Neuronal stem cell (in vitro differentiated cells): Measurements from ENCODE around the gene MAPK1.
"Not testable (repeated sequence)": the region's sequence is repeated elsewhere in the genome, so short reads cannot be mapped to it uniquely, and the experiment has no call there.

Experiments
- DNase-seq: peaks from one replicate; pipeline ENCODE4 v3.0.0-alpha.2; 2013; ENCODE audit warnings: low spot score
- H2AFZ ChIP-seq: one replicate; pipeline ENCODE4 v1.6.1; 2013; ENCODE audit warnings: mild to moderate bottlenecking, low read length, inconsistent platforms
- H2AK5ac ChIP-seq: 2 replicates; pipeline ENCODE4 v1.6.1; 2013; ENCODE audit warnings: low read depth, mild to moderate bottlenecking, inconsistent platforms, low read length, moderate library complexity, mixed read lengths
- H2BK120ac ChIP-seq: 2 replicates; pipeline ENCODE4 v1.6.1; 2013; ENCODE audit warnings: low read depth, mild to moderate bottlenecking, inconsistent platforms, low read length, moderate library complexity, mixed read lengths
- H2BK12ac ChIP-seq: one replicate; pipeline ENCODE4 v1.6.1; 2013; ENCODE audit warnings: low read length, inconsistent platforms
- H2BK15ac ChIP-seq: 2 replicates; pipeline ENCODE4 v1.6.1; 2013; ENCODE audit warnings: mild to moderate bottlenecking, low read length, inconsistent platforms, mixed read lengths
- H2BK5ac ChIP-seq: one replicate; pipeline ENCODE4 v1.6.1; 2013; ENCODE audit warnings: inconsistent platforms, mild to moderate bottlenecking, low read length, moderate library complexity
- H3K14ac ChIP-seq: one replicate; pipeline ENCODE4 v1.6.1; 2013; ENCODE audit warnings: low read length, inconsistent platforms
- H3K18ac ChIP-seq: 2 replicates; pipeline ENCODE4 v1.6.1; 2013; ENCODE audit warnings: low read length, inconsistent platforms
- H3K23ac ChIP-seq: 2 replicates; pipeline ENCODE4 v1.6.1; 2013; ENCODE audit warnings: low read depth, mild to moderate bottlenecking, mixed read lengths, low read length, inconsistent platforms; ENCODE audit not compliant: poor library complexity
- H3K27ac ChIP-seq: replicated peaks from 3 replicates; pipeline ENCODE4 v1.5.1; 2013; ENCODE audit warnings: low read length, inconsistent platforms
- H3K27me3 ChIP-seq, 3 experiments: 2 replicates each; pipeline ENCODE4 v1.6.1; 2013; ENCODE audit warnings: low read length in 3 of 3, mild to moderate bottlenecking in 2 of 3, inconsistent platforms in 1 of 3, low read depth in 1 of 3, mixed read lengths in 1 of 3, moderate library complexity in 1 of 3; ENCODE audit not compliant: control insufficient read depth in 3 of 3, insufficient read depth in 3 of 3
- H3K36me3 ChIP-seq, 2 donors: replicated peaks in 1 of 2; 2 replicates each; pipeline ENCODE4 v1.6.1; 2013; ENCODE audit warnings: low read length in 2 of 2; ENCODE audit not compliant: control insufficient read depth in 2 of 2, insufficient read depth in 2 of 2
- H3K4ac ChIP-seq: 2 replicates; pipeline ENCODE4 v1.6.1; 2013; ENCODE audit warnings: inconsistent platforms, mild to moderate bottlenecking, low read length, moderate library complexity
- H3K4me1 ChIP-seq, 2 donors: 1 replicate in 1 of 2; 2 replicates in 1 of 2; pipeline ENCODE4 v1.6.1; 2013; ENCODE audit warnings: low read length in 2 of 2, low read depth in 1 of 2; ENCODE audit not compliant: control insufficient read depth in 2 of 2, insufficient read depth in 1 of 2
- H3K4me2 ChIP-seq: one replicate; pipeline ENCODE4 v1.6.1; 2013; ENCODE audit warnings: mild to moderate bottlenecking, low read length, inconsistent platforms; ENCODE audit not compliant: insufficient read depth, poor library complexity, severe bottlenecking
- H3K4me3 ChIP-seq, 2 donors: 2 replicates each; pipeline ENCODE4 v1.5.1; 2013; ENCODE audit warnings: low read length in 2 of 2, mild to moderate bottlenecking in 2 of 2, inconsistent platforms in 1 of 2, moderate library complexity in 1 of 2
- H3K79me1 ChIP-seq: one replicate; pipeline ENCODE4 v1.6.1; 2013; ENCODE audit warnings: low read depth, mild to moderate bottlenecking, inconsistent platforms, low read length, moderate library complexity
- H3K9ac ChIP-seq: one replicate; pipeline ENCODE4 v1.6.1; 2013; ENCODE audit warnings: mild to moderate bottlenecking, low read depth, low read length, inconsistent platforms; ENCODE audit not compliant: poor library complexity
- H3K9me3 ChIP-seq, 2 donors: replicated peaks in 1 of 2; 2 replicates each; pipeline versions ENCODE3 to v1.6.1; 2013; ENCODE audit warnings: low read length in 2 of 2, mild to moderate bottlenecking in 2 of 2, inconsistent platforms in 1 of 2, low read depth in 1 of 2, mixed read lengths in 1 of 2, moderate library complexity in 1 of 2; ENCODE audit not compliant: control insufficient read depth in 2 of 2, insufficient read depth in 1 of 2
- H4K8ac ChIP-seq: one replicate; pipeline ENCODE4 v1.6.1; 2013; ENCODE audit warnings: low read depth, mild to moderate bottlenecking, inconsistent platforms, low read length, moderate library complexity
- H4K91ac ChIP-seq: one replicate; pipeline ENCODE4 v1.6.1; 2013; ENCODE audit warnings: low read length, low read depth, mild to moderate bottlenecking, inconsistent platforms; ENCODE audit not compliant: poor library complexity
- WGBS, 2 donors: extraction: QIAGEN DNeasy Blood & Tissue Kit; methylation state at CpG; one replicate each; pipeline ENCODE4 v1.1.7; 2013; ENCODE audit warnings: missing lambda C conversion rate in 2 of 2, mixed read lengths in 1 of 2; ENCODE audit not compliant: insufficient read length in 2 of 2, insufficient replicate concordance in 1 of 2; ENCODE audit errors: extremely low coverage in 2 of 2; 5-methylcytosine and 5-hydroxymethylcytosine counted together

Gene MAPK1

DNA sequence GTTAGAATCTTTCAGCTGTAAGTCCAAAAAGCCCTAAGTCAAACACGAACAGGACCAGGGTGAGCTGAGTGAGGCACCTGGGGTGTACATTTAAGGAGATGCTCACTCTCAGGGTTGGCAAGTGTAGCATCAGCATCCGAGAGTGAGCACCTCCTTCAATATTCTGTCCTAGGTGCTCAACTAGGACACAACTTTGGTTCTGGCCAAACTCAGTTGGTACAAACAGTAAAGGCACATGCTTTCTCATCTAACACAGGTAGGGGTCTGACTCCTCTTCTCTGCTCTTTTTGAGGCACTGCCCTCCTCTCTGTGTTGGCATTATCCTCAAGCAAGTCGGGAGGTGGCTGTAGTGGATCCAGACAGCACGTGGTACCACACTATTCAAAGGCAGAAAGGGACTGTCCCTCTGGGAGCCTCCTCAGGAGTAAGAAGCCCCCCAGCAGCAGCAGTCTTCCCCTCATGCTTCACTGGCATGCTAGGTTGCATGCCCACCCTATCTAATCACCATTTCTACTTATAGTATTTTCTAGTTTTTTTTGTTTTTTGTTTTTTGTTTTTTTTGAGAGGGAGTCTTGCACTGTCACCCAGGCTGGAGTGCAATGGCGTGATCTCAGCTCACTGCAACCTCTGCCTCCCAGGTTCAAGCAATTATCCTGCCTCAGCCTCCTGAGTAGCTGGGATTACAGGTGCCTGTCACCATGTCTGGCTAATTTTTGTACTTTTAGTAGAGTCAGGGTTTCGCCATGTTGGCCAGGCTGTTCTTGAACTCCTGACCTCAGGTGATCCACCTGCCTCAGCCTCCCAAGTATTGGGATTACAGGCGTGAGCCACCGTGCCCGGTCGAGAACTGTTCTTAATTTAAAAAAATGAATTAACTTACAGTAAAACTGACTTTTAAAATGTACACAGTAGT lies 14.7 kb upstream of the MAPK1 start:
- Histone ChIP-seq H2AFZ (no peak overlapping the region), H3K4me1 (no peaks in the 10 kb centered on the region), H2AK5ac (no peak overlapping the region), H3K27ac (no peak overlapping the region), H2BK12ac (no peak overlapping the region), H2BK5ac (no peak overlapping the region), H2BK15ac (no peak overlapping the region), H3K4me2 (no peak overlapping the region), H3K18ac (no peak overlapping the region), H4K8ac (no peak overlapping the region), H3K79me1 (no peaks in the 10 kb centered on the region), H3K23ac (no peak overlapping the region), H2BK120ac (no peak overlapping the region), H3K4ac (no peak overlapping the region), H3K36me3 (no peaks in the 10 kb centered on the region), H3K9ac (no peak overlapping the region), H3K4me3 (no peak overlapping the region), H3K27me3 (no peaks in the 10 kb centered on the region), H4K91ac (no peak overlapping the region), H3K14ac (no peak overlapping the region), H3K9me3 (peaks cover 0 to 2% of the 10 kb centered on the region in 2 donors)
- no CpG with 5 or more reads among the region's 10 CpGs for WGBS, 2 donors
- DNase-seq: no peak

DNA sequence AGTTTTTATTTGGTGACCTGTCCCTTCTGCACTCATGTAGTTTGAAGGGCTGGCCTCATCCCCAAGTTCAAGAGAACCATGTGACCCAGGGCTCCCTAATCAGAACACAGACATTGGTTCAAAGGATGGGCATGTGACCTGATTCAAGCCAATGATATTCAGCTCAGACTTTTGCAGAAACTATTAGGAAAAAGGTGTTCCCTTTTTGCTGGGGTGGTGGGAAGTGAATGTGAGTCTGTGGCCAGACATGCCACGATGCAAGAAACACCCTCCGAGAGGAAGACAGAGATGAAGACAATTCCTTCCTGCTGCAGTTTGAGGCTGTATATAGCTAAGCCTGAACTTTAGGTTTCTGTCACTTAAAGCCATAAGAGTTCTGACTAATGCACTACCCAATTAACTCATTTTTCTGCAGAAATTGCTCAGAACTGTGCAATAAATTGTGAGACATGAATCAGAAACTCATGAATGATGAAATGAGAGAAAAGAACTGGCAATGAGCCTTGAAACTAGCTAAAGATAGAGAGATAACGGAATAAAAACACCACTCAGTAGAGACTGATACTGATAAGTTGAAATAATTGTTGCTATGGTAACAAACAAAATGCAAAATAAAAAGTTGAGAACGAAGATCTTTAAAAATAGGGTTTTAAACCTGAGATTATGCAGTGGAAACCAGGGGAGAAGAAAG lies 9.2 kb upstream of the MAPK1 start:
- H3K27ac ChIP-seq: no peak overlapping the region
- H3K36me3 ChIP-seq: no peaks in the 10 kb centered on the region
- H4K91ac ChIP-seq: no peak overlapping the region
- H3K18ac ChIP-seq: no peak overlapping the region
- no peak overlapping the region for H3K9ac ChIP-seq
- DNase-seq: no peak
- H3K14ac ChIP-seq: no peak overlapping the region
- H3K4me1 ChIP-seq: no peaks in the 10 kb centered on the region
- no peaks in the 10 kb centered on the region for H3K27me3 ChIP-seq
- no peak overlapping the region for H3K4ac ChIP-seq
- H3K4me2 ChIP-seq: no peak overlapping the region
- no peak overlapping the region for H4K8ac ChIP-seq
- H2BK5ac ChIP-seq: no peak overlapping the region
- no CpG with 5 or more reads among the region's 4 CpGs for WGBS, 2 donors
- H2AFZ ChIP-seq: no peak overlapping the region
- no peak overlapping the region for H2BK12ac ChIP-seq
- no peak overlapping the region for H2BK120ac ChIP-seq
- no peak overlapping the region for H3K4me3 ChIP-seq
- H3K23ac ChIP-seq: no peak overlapping the region
- H2AK5ac ChIP-seq: no peak overlapping the region
- no peaks in the 10 kb centered on the region for H3K9me3 ChIP-seq
- no peak overlapping the region for H2BK15ac ChIP-seq
- no peaks in the 10 kb centered on the region for H3K79me1 ChIP-seq

DNA sequence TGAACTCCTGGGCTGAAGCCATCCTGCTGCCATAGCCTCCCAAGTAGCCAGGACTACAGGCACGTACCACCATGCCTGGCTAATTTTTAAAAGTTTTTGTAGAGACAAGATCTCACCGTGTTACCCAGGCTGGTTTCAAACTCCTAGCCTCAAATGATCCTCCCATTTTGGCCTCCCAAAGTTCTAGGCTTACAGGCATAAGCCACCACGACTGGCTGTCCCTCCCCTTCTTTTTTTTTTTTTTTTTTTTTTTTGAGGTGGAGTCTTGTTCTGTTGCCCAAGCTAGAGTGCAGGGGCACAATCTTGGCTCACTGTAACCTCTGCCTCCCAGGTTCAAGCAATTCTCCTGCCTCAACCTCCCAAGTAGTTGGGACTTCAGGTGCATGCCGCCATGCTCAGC lies 7.5 kb upstream of the MAPK1 start:
- DNase-seq: not testable (repeated sequence)

DNA sequence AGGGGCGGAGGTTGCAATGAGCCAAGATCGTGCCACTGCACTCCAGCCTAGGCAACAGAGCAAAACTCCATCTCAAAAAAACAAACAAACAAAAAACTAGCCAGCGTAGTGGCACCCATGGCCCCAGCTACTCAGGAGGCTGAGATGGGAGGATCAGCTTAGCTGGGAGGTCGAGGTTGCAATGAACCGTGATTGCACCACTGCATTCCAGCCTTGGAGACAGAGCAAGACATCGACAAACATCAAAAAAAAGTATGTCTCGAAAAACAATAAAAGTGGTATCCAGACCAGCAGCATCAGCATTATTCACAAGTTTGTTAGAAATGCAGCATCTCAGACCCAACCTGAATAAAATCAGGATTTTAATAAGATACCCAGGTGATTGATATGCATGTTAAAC lies 6.2 kb upstream of the MAPK1 start:
- Histone ChIP-seq H3K4ac (no peak overlapping the region), H3K14ac (no peak overlapping the region), H3K18ac (no peak overlapping the region), H3K27ac (no peak overlapping the region), H2BK12ac (no peak overlapping the region), H2BK15ac (no peak overlapping the region), H3K27me3 (no peaks in the 10 kb centered on the region), H3K4me2 (no peak overlapping the region), H3K4me3 (no peak overlapping the region), H3K79me1 (no peaks in the 10 kb centered on the region), H2AK5ac (no peak overlapping the region), H2BK120ac (no peak overlapping the region), H3K36me3 (no peaks in the 10 kb centered on the region), H3K4me1 (no peaks in the 10 kb centered on the region), H2AFZ (no peak overlapping the region), H3K9ac (no peak overlapping the region), H4K8ac (no peak overlapping the region), H3K9me3 (no peaks in the 10 kb centered on the region), H4K91ac (no peak overlapping the region), H3K23ac (no peak overlapping the region), H2BK5ac (no peak overlapping the region)
- WGBS, 2 donors: no CpG with 5 or more reads among the region's 7 CpGs
- no peak for DNase-seq

More for the DNA sequence above, 7.5 kb upstream of the MAPK1 start:
- H2BK120ac ChIP-seq, H3K18ac ChIP-seq, H3K4me1 ChIP-seq, H2AFZ ChIP-seq, H3K14ac ChIP-seq, H3K27me3 ChIP-seq, H4K91ac ChIP-seq, H3K27ac ChIP-seq, H3K36me3 ChIP-seq, H3K23ac ChIP-seq, H3K4ac ChIP-seq, H3K79me1 ChIP-seq, H2BK12ac ChIP-seq, H3K4me3 ChIP-seq, H2BK15ac ChIP-seq, H3K4me2 ChIP-seq, H3K9me3 ChIP-seq, H2AK5ac ChIP-seq, H4K8ac ChIP-seq, H2BK5ac ChIP-seq, H3K9ac ChIP-seq: not testable (repeated sequence)
- WGBS, 2 donors: no CpG with 5 or more reads among the region's 4 CpGs
